Sigmoid colon (tissue), 3 donors: ENCODE data around the gene ABCC3.

Source experiments
- POLR2A ChIP-seq, 2 donors: fragments of 450-650 bp; IDR thresholded peaks; one replicate each; pipeline ENCODE4 v1.6.1; 2016; ENCODE audit warnings: antibody characterized with exemption in 2 of 2, mild to moderate bottlenecking in 2 of 2, moderate library complexity in 2 of 2
- TF ChIP-seq, protein P1 (sequence below), 4 experiments: fragments of 450-650 bp in 3 of 4; fragments of 200-600 bp in 1 of 4; IDR thresholded peaks; one replicate each; pipeline ENCODE4 v1.5.1; 2016 to 2019; ENCODE audit warnings: antibody characterized with exemption in 4 of 4, mild to moderate bottlenecking in 3 of 4, moderate library complexity in 2 of 4

DNA sequence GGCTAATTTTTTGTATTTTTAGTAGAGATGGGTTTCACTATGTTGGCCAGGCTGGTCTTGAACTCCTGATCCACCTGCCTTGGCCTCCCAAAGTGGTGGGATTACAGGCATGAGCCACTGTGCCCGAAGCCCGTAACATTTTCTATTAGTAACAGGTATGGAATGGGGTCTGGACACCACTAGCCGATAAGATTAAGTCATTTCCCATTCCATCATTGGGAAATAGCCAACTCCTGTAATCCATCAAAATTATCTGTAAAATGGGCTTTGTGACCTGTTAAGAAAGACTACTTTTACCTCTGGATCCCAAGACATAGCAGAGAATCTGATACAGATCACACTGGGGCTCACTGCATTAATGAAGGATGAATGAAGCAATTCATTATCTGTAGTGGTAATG, 80.8 kb downstream of the ABCC3 start:
- TF ChIP-seq POLR2A (IDR thresholded peaks at IDR 0.05): no peak
- TF ChIP-seq, protein P1, sequence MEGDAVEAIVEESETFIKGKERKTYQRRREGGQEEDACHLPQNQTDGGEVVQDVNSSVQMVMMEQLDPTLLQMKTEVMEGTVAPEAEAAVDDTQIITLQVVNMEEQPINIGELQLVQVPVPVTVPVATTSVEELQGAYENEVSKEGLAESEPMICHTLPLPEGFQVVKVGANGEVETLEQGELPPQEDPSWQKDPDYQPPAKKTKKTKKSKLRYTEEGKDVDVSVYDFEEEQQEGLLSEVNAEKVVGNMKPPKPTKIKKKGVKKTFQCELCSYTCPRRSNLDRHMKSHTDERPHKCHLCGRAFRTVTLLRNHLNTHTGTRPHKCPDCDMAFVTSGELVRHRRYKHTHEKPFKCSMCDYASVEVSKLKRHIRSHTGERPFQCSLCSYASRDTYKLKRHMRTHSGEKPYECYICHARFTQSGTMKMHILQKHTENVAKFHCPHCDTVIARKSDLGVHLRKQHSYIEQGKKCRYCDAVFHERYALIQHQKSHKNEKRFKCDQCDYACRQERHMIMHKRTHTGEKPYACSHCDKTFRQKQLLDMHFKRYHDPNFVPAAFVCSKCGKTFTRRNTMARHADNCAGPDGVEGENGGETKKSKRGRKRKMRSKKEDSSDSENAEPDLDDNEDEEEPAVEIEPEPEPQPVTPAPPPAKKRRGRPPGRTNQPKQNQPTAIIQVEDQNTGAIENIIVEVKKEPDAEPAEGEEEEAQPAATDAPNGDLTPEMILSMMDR (IDR thresholded peaks at IDR 0.05): no peak
